DND-41 (cell line): Measurements from ENCODE around the gene DLX5.

ENCODE experiments used
- ATAC-seq: fragments of 200-7000 bp; cut with Tn5 transposase; 3 replicates; pipeline ENCODE4 v1.9.1; 2021; ENCODE audit warnings: low read depth; ENCODE audit not compliant: insufficient read depth
- DNase-seq: peaks from one replicate; pipeline ENCODE4 v3.0.0-alpha.2; 2020
- H2AFZ ChIP-seq: 2 replicates; pipeline ENCODE4 v1.6.0; 2012; ENCODE audit warnings: low read depth, low read length
- H3K27ac ChIP-seq: 2 replicates; pipeline ENCODE4 v1.5.1; 2012; ENCODE audit warnings: low read length, inconsistent platforms
- H3K27me3 ChIP-seq: fragments of 200-600 bp; sonication (generic); 2 replicates; pipeline ENCODE4 v1.6.0; 2012; ENCODE audit warnings: low read length, mild to moderate bottlenecking, inconsistent platforms; ENCODE audit not compliant: insufficient read depth, poor library complexity
- H3K36me3 ChIP-seq: 2 replicates; pipeline ENCODE4 v1.5.1; 2012; ENCODE audit warnings: low read length, inconsistent platforms; ENCODE audit not compliant: insufficient read depth
- H3K4me1 ChIP-seq: 2 replicates; pipeline ENCODE4 v1.5.1; 2012; ENCODE audit warnings: mild to moderate bottlenecking, low read length; ENCODE audit not compliant: insufficient read depth
- H3K4me2 ChIP-seq: 2 replicates; pipeline ENCODE4 v1.6.0; 2012; ENCODE audit warnings: mild to moderate bottlenecking, moderate library complexity, low read length, inconsistent platforms; ENCODE audit not compliant: insufficient read depth
- H3K4me3 ChIP-seq, 2 experiments: fragments of 200-600 bp in 1 of 2; shearing (Covaris generic) in 1 of 2; 2 replicates each; pipeline ENCODE4 v1.5.1; 2012 to 2016; ENCODE audit warnings: inconsistent platforms in 2 of 2, low read length in 2 of 2, mild to moderate bottlenecking in 2 of 2, low read depth in 1 of 2, moderate library complexity in 1 of 2
- H3K79me2 ChIP-seq: 2 replicates; pipeline ENCODE4 v1.6.0; 2012; ENCODE audit warnings: low read length, inconsistent platforms; ENCODE audit not compliant: insufficient read depth
- H3K9ac ChIP-seq: 2 replicates; pipeline ENCODE4 v1.6.0; 2012; ENCODE audit warnings: low read depth, mild to moderate bottlenecking, inconsistent platforms, low read length, moderate library complexity
- H3K9me3 ChIP-seq: 2 replicates; pipeline ENCODE4 v1.5.1; 2012; ENCODE audit warnings: low read length, moderate library complexity, mild to moderate bottlenecking, inconsistent platforms; ENCODE audit not compliant: insufficient read depth, severe bottlenecking
- H4K20me1 ChIP-seq: 2 replicates; pipeline ENCODE4 v1.6.0; 2012; ENCODE audit warnings: low read length; ENCODE audit not compliant: insufficient read depth
- EZH2 ChIP-seq: IDR thresholded peaks from 3 replicates; pipeline ENCODE4 v1.6.1; 2012; ENCODE audit warnings: borderline replicate concordance, low read depth, mild to moderate bottlenecking, moderate library complexity, low read length, inconsistent platforms; ENCODE audit not compliant: severe bottlenecking
- TF ChIP-seq, protein P1 (sequence below): IDR thresholded peaks from 2 replicates; pipeline ENCODE4 v1.5.1; 2012; ENCODE audit warnings: borderline replicate concordance, low read length, moderate library complexity, mild to moderate bottlenecking; ENCODE audit not compliant: poor library complexity, severe bottlenecking; ENCODE audit errors: extremely low read depth

DLX5 gene

DNA sequence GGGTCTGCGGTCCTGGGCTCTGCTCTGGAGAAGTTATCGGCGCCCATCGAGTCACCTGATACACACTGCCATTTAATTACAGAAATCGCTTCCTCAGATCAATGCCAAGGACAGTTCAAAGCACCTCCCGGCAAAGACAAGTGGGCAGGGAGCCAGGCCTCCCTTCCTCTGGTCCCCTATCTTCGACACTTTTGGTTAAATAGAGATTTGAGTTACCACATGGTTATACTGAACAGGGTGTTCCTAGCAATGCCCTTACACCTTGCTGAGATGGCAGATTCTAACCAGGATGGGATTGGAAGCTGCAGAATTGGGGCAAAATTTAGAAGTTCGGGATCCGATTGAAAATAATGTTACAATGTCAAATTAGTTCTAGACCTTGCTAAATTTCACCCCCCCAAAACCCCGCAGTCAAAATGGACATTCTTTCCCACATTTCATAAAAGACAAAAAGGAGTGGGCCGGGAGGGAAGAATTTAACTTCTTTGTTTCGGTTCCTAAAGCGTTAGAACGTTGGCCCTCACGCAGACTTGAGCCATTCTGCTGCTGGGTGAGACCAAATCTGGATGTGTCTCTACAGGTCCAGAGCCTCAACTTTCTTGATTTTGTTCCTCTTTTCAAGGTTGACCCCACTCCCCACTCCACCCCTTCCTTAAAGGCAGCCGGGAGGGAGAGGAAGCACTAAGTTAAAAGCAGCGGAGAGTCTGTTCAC, 2.2 kb upstream of the DLX5 start:
- H2AFZ ChIP-seq = no peak overlapping the region
- no peaks in the 10 kb centered on the region for H3K4me1 ChIP-seq
- no peaks in the 10 kb centered on the region for H3K36me3 ChIP-seq
- no peak overlapping the region for H3K4me2 ChIP-seq
- H4K20me1 ChIP-seq = no peaks in the 10 kb centered on the region
- no peak overlapping the region for H3K4me3 ChIP-seq
- no peak overlapping the region for H3K27ac ChIP-seq
- DNase-seq = no peak
- no peak overlapping the region for H3K9ac ChIP-seq
- peaks cover 10% of the 10 kb centered on the region for H3K27me3 ChIP-seq
- no peak for ATAC-seq
- no peaks in the 10 kb centered on the region for H3K79me2 ChIP-seq
- H3K9me3 ChIP-seq = no peaks in the 10 kb centered on the region
- TF ChIP-seq EZH2 = no peak
- TF ChIP-seq, protein P1, sequence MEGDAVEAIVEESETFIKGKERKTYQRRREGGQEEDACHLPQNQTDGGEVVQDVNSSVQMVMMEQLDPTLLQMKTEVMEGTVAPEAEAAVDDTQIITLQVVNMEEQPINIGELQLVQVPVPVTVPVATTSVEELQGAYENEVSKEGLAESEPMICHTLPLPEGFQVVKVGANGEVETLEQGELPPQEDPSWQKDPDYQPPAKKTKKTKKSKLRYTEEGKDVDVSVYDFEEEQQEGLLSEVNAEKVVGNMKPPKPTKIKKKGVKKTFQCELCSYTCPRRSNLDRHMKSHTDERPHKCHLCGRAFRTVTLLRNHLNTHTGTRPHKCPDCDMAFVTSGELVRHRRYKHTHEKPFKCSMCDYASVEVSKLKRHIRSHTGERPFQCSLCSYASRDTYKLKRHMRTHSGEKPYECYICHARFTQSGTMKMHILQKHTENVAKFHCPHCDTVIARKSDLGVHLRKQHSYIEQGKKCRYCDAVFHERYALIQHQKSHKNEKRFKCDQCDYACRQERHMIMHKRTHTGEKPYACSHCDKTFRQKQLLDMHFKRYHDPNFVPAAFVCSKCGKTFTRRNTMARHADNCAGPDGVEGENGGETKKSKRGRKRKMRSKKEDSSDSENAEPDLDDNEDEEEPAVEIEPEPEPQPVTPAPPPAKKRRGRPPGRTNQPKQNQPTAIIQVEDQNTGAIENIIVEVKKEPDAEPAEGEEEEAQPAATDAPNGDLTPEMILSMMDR = no peak

DNA sequence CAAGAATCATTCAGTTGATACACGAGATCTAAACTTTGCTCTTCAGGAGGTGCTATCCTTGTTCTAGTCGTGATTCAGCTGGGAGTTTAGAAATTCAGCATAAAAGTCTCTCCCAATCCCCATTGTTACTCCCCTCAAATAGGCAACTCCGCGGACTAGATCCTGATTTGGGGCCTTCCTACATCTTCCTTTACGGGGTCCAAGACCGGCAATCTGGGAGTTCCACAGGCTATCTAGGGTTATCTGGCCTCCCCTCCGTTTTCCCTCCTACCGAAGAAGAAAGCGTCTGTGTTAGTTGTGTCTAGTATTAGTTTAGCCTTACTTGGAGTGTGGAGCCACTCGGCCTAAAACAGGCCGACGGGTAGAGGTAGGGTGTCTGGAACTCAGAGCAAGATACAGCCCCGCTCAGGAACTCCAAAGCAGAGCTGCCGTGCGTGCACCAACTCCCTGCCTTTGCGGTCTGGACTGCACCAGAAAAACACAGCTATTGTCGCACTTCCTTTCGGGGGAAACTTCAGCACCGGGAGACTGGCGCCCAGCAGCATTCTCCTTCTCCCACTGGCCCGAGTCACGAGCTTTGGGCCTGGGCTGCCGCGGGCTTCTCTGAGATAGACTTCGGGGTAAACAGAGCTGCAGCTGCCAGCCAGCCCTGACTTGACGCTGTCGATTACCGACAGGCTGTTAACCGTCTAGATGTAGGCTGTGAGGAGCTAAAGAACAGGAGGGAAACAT, 1.5 kb upstream of the DLX5 start:
- ATAC-seq = no peak
- Histone ChIP-seq H3K79me2 (no peaks in the 10 kb centered on the region), H4K20me1 (no peaks in the 10 kb centered on the region), H3K36me3 (no peaks in the 10 kb centered on the region), H2AFZ (no peak overlapping the region), H3K9me3 (no peaks in the 10 kb centered on the region), H3K9ac (no peak overlapping the region), H3K4me2 (no peak overlapping the region), H3K4me1 (no peaks in the 10 kb centered on the region), H3K27ac (no peak overlapping the region), H3K27me3 (peaks cover 10% of the 10 kb centered on the region), H3K4me3 (no peak overlapping the region)
- TF ChIP-seq, protein P1 = no peak
- no peak for TF ChIP-seq EZH2
- no peak for DNase-seq

DNA sequence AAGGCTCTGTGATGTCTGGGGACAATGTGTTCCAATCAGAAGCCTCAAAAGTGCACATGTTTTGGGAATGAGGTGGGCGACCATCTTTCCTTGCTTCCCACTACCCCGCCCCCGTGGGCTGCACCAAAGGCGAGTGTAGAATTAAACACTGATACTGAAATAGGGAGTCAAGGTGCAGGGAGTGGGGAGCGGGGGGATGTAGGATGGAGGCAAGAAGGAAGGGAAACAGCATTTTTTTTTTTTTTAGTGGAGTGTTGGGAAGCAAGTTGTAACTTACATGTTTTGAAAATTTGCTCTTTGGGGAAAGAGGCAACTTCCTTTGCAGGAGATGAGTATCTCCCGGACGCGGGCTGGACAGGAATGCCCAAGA, 484 bp upstream of the DLX5 start:
- Histone ChIP-seq H3K4me3 (no peak overlapping the region), H2AFZ (no peak overlapping the region), H3K9ac (no peak overlapping the region), H3K36me3 (no peaks in the 10 kb centered on the region), H3K9me3 (no peaks in the 10 kb centered on the region), H3K4me1 (no peaks in the 10 kb centered on the region), H3K27ac (no peak overlapping the region), H3K79me2 (no peaks in the 10 kb centered on the region), H3K27me3 (peaks cover 5% of the 10 kb centered on the region), H4K20me1 (no peaks in the 10 kb centered on the region), H3K4me2 (no peak overlapping the region)
- DNase-seq (no peak), ATAC-seq (no peak)
- no peak for TF ChIP-seq EZH2
- TF ChIP-seq, protein P1 = no peak
